ENCODE results near the gene SART1.

Gene SART1

DNA sequence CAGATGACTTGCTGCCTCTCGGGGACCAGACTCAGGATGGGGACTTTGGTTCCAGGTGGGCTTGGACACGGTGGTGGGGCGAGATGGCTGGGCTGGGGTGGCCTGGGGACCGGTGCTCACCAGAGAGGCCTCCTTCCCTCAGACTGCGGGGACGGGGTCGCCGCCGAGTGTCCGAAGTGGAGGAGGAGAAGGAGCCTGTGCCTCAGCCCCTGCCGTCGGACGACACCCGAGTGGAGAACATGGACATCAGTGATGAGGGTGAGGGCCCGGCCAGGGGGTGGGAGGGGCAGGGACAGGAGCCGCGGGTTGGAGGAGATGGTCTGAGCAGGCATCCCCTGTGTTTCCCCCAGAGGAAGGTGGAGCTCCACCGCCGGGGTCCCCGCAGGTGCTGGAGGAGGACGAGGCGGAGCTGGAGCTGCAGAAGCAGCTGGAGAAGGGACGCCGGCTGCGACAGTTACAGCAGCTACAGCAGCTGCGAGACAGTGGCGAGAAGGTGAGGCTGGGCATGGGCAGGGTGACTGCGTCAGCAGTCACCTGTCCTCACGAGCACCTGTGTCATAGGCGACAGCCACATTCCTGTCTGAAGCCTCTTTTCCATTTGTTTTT, 5.9 kb downstream of the SART1 start:
- DNase-seq, result no peak

DNA sequence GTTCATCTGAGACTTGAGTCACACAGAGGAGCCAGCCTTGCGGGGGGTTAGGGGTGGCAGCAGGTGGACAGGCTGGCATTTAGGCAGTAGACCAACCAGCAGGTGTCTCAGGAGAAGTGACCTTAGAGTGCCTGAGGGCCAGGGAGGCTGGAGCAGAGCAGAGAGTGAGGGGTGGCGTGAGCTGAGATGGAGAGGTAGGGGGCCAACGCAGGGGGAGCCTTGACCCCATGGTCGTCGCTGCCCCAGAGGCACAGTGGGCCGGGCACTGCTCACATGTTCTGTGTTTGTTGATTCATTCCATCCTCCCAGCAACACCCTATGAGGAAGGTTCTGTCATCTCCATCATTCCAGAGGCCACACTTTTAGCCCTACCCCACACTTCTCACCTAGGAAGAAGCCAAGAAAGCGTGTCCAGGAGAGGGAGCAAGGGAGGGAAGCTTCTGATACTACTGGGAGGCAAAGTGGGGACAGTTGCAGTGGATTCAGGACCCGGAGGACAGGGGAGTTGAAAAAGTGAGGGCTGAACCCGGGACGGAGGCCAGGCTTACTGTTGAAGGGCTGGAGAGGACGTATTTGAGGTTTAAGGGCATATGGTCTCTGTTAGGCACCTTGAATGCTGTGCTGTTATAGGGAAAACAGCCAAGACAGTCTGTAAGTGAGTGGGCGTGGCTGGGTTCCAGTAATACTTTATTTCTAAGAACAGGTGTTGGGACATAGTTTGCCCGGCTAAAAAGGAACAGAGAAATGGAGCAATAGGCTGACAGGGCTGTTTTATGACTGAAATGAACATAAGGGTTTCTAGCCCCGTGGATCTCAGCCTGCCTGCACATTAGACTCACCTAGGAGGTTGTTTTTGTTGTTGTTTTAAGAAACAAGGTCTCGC, 7.3 kb downstream of the SART1 start:
- no peak for DNase-seq

DNA sequence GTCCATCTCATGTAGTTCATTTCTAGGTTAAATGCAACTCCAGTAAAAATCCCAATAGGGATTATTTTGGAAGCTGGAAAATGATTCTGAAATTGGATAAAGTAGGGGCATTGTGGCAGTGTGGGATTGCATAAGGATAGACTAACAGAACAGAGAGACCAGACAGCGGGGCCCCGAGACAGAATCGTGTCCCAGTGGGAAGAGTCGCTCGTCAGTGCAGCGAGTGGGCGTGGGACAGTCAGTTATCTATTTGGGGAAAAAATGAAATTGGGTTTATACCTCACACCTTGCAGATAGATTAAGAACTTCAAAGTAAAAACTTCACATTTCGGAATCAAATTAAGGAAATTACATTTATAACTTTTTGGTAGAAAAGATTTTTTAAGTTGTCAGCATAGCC, 10.6 kb downstream of the SART1 start:
- no peak for DNase-seq

DNA sequence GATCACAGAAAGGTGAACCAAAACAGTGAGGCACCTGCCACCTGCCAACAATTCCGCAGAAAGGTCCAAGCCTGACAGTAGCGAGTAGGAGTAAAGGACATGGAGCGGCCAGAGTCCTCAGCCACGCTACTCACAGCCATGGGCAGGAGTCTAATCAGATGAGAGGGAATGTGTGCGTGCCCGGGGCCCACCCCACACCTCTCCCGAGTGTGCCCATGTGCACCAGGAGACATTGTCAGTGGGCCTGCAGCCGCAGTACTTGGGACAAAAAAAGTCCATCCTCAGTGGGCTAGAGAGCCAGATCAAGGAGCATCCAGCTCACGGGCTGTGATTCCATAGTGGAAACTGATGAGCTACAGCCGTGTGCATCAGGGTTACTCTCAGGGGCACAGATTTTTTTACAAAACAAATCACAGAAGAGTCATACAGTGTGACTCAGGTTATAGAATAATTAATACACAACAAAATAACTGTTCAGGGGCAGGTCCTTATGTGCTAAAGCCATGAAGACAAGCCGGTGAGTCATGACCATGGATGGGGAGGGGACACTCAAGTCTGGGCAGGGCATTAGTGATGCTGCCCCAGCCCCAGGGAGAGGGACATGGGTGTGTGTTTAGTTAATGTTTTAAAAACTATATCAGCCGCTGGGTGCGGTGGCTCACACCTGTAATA, 12.0 kb downstream of the SART1 start:
- DNase-seq, result no peak

DNA sequence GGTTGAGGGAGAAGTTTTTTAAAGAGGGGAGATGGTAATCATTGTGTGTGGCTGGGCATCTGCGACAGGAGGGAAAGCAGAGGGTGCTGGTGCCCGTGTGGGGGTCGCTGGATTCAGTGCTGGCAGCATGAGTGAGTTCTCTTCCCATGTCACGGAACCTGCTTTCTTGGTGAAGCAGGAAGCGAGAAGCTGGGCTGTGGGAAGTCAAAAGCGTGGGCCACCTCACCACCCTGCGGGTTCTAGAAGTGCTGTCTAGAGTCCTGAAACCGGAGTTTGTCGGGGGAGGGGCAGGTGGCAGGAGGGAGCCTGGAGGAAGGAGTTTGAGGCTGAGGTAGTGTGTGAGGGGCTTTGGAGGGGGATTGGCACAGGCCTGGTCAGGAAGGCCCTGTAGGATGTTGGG, 14.2 kb downstream of the SART1 start:
- DNase-seq, result no peak

DNA sequence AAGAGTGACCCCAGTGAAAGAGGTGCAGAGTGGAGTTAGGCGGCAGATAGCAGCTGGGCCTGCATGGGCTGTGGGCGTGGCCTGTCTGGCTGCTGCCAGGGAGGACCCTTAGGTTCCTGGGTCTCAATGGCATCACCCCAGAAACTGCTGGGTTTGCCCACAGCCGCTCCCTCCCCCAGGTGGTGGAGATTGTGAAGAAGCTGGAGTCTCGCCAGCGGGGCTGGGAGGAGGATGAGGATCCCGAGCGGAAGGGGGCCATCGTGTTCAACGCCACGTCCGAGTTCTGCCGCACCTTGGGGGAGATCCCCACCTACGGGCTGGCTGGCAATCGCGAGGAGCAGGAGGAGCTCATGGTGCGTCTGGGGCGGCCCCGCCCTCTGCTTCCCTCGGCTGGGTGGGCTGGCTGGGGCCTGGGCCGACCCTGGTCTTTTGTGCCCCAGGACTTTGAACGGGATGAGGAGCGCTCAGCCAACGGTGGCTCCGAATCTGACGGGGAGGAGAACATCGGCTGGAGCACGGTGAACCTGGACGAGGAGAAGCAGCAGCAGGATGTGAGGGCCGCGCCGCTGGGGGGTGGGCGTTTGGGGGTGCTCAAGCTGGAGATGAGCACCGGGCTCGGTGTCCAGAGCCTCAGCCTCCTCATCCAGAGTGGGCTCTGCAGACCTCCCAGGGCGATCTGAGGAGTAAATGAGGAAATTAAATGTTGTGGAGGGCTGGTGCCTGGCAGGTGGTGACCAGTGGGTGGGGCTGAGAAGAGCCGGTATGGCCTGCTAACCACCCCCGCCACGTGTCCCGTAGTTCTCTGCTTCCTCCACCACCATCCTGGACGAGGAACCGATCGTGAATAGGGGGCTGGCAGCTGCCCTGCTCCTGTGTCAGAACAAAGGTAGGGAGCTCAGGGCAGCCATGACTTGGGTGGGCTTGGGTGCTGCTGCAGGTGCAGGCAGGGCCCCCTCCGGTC, 15.0 kb downstream of the SART1 start:
- no peak for DNase-seq

DNA sequence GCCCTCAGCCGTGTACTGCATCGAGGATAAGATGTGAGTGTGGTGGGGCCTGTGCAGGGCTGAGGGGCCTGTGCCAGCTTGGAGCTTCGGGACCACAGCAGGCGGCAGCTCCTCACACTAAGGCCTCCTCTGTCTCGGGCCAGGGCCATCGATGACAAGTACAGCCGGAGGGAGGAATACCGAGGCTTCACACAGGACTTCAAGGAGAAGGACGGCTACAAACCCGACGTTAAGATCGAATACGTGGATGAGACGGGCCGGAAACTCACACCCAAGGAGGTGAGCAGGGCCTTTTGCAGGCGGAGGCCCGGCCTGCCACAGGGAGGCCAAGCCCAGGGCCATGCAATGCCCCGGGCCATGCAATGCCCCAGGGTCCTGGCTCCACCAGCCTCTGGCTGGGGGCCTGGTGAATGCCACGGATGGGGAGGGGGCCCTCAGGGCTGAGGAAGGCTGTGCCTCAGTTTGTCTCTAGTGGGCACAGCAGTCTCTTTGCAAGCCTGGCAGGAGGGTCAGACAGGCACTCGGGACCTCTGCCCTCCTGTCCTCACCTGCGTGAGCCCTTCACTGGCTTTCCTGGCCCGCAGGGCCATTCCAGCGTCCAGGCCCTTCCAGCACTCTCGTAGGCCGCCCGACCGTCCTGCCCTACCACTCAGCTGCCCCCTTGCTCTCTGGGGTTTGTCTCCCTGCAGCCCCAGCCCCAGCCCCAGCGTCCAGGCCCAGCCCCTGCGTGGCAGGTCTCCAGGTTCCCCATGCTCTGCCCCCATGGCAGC, 16.3 kb downstream of the SART1 start:
- DNase-seq, result no peak

DNA sequence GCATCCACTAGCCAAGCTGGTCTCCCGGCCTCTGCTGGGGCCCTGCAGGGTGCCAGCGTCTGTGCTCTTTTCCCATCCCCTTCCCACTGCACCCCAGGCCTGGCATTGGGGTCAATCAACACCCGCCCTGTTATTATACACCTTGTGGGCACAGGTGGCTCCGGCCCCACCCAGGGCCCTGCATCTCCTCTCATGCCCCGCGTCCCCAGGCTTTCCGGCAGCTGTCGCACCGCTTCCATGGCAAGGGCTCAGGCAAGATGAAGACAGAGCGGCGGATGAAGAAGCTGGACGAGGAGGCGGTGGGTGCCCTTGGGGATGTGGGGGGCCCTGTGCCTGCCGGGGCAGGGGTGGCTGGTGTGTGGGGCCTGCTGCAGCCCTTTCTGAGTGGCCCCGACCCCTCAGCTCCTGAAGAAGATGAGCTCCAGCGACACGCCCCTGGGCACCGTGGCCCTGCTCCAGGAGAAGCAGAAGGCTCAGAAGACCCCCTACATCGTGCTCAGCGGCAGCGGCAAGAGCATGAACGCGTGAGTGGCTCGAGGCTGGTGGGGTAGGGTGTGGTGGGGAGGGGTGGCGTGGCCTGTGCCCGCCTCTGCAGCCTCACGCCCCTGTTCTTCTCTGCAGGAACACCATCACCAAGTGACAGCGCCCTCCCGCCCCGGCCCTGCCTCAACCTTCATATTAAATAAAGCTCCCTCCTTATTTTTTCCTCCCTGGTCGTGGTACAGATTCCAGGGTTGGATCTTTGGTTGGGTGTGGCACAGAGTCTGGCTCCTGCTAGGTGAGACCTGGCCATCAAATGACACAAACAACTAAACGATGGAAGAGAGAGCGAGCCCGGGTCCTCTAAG, 17.1 kb downstream of the SART1 start:
- DNase-seq, result no peak

DNA sequence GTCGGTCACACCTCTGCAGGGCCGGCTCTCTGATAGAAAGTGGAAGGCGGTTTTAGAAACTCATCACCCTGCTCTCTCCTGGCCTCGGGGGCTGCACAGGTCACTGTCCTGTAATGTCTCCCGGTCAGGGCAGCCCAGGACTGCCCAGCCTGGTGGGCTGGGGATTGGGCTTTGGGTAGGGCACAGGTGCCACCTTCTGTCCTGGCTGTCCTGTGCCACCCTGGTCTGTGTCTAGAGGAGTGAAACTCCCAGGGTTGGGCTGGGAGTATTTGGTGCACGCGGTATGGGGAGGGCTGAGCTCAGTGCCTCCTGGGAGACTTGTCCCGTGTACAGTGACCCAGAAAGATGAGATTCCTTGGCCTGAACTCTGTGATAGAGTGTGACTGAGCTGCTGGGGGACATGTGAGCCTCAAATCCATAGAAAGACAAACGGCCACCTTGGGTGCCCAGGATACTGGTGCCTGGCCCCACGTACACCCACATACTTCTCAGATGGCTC, 17.8 kb downstream of the SART1 start:
- no peak for DNase-seq

DNA sequence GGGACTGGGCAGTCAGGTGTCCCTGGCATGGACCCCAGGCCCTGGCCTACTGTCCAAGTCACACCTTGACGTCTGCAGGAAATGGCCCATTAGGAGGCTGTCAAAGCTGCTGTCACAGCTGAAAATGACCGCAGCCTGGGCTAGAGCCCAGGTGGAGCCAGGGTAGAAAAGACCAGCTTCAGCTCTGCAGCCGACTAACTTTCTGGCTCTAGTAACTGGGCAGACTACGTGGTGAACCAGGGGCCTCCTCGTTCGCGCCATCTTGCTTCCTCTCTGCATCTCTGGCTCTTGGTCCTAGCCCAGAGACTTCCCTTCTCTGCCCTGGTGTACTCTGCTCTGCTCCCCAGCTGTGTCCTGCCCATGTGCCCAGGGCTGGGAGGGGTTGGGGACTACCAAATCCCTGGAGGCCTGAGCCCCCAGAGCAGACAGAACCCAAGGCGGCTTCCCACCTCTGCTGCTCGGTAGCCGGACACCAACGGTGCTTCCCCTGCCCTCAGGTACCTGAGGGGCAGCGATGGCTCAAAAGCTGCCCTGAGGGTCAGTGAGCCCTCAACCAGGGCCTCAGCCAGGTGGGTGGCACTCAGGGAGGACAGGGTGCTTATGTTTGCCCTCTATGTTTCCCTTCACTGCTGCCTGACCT, 19.7 kb downstream of the SART1 start:
- DNase-seq, result no peak

DNA sequence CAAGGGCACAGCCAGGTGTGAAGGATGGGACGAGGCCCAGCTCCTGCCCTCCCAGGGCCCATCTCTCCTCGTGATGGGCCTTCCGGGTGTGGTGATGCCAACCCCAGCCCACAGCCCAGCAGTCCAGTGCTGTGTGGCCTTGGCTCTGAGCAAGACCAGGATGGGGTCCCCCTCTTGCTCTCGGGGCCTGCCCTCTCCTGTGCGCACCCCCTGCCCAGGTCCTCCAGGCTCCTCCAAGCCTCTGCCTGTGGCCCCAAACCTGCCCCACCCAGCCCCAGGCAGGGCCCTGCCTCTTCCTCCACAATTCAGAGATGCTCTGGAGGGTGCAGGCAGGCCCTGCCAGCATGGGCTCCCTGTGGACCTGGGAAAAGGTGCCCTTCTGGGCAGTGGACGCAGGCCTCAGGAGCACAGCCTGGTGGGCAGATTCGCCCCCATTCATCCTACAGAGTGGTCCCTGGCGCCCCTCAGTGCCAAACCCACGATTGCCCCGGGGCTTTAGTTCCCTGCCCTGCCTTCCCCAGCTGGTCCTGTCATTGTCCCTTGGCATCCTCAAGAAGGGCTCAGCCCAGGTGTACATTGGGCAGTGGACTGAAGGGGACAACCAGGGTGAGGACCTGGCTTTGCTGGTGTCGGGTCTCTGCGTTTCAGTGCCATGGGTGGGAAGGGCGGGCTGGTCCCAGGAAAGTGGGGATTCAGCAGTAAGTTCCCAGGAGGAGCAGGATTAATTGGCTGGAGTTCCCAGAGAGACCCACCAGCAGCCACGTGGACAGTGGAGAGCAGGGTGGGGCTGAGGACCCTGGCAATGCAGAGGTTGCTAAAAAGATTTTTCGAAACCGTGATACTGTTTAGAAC, 20.7 kb downstream of the SART1 start:
- DNase-seq, result no peak

DNA sequence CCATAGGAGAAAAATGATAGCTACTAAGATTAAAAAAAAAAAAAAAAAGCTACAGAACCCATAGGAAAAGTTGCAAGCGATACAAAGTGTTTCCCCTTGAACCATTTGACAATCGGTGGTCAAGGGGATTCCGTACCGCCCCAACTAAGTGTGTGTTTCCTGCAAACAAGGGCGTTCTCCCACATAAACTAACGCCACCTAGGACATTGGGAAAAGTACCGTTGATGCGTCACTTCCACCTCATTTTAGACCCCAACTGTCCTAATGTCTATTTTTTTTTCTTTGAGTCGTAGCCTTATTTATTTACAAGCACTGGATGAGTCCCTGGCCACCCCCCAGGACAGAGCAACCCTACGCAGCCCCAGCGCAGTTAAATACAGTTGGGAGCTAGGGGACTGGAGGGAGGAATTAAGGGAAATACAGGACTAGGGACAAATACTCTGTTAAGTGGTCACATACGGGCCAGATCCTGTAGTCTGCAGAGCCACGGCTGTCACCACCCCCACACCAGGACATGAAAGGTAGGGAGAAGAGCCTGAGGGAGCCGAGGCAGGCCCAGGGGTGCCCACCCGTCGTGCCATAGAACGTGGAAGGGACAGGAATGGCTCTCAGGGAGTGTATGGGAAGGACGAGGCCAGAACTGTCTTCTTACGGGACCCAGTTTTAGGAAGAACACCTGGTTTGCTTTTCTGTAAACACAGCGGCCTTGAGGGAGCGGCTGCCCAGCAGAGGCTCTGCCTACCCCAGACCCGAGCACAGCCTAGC, 21.5 kb downstream of the SART1 start:
- DNase-seq, result no peak

DNA sequence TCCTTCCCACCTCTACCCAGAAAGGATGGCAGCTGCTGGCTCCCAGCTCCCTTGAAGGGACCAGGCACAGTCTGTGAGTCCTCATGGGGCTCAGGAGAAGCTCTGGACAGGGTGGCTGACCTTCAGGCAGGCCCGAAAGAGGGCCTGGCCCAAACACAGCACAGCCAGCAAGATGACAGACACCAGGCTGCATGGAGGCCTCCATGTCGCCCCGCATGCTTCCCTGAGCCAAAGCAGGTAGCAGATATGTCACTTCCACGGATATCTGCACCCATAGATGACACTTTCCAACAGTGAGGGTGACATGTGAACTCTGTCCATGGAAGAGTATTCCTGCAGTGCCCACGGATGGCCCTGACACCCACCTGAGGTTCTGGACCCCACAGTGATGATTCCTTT, 22.1 kb downstream of the SART1 start:
- DNase-seq, result no peak

DNA sequence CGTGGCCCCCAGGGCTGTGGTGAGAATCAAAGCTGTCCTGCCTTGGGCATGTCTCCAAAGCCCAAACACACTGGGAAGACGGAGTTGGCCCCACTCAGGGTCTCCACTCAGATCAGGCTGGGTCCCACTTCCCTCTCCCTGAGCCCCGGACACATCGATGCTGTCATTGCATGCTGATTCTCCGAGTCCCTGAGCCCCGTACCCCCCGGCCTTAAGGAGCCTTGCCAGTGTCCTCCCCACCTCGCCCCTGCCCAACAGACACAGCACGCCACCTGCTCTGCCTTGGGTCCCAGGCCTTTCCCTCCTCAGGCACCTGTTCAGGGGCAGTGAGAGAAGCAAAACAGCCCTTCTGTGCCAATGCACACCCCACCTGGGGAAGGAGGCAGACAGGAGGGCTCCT, 25.8 kb downstream of the SART1 start:
- DNase-seq, result no peak

DNA sequence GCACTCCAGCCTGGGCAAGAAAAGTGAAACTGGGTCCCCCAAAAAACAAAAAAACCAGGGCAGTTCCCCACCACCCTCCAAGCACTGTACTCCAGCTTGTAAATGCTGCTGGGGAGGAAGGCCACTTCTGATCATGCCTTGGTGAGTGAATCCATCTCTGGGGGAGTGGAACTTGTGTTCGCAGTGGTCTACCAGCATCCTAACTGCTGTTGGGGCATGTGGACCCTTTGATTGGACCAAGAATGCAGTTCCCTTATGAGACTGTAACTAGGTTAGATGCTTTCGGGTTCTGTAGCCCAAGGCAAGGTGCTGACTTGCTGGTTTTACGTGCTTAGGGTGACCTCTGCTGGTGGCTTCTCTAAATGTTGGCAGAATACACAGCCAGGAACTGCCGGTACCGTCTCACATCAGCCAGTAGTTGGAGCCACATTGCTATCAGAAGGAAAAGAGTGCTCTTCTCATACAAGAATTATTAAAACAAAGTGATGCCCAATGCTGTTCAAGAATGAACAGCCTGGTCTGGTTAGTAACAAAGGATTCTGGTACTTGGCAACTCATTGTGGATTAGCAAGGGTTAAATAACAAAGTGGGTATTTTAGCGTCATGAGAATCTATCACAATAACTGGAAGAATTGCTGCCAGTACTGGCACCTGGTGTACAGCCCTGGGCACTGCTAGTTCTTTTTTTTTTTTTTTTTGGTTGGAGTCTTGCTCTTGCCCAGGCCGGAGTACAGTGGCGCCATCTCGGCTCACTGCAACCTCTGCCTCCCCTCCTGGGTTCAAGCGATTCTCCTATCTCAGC, 27.5 kb downstream of the SART1 start:
- peak; percentile 89 for DNase-seq

DNA sequence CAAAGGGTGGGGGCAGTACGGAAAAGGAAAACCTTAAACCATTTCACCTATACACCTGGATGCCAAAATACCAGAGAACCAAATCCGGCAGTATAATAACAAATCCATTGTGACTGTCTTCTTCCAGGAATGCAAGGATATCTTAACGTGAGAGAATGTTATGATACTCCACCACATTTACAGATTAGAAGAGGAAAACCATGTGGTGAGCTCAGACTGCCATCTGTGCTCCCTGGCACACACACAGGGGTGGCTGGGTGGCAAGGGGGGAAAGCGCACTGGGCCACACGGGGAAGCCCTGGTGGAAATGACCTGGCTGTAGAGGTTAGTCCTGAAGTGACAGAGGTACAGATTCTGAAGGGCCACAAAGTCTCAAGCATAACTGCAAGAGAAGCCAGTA, 30.5 kb downstream of the SART1 start:
- DNase-seq, result no peak

DNA sequence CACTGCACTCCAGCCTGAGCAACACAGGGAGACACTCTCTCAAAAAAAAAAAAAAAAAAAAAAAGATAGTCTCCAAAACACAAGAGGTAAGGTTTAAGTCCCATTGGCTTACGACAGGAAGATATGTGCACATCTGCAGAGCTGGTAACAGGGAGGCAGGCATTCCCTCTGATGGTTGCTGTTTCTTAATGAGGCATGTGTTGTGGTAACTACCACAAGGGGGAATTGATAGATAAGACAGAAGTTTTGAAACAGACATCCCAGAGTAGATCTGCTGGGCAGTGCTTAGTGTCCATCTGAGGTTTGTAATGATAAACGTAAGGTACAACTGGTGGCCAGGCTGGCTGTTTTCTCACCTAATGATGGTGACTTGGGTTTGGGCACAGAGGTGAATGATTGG, 35.8 kb downstream of the SART1 start:
- DNase-seq, result no peak
